ENCODE results near the gene UBE3B. TPM values are rescaled to one million over a fixed set of nuclear protein-coding genes. Genes with fewer than 3 reads are reported as not detected.

Gene UBE3B
- total RNA-seq, 1 experiment from 2014 or later = 29.3 TPM

GRCh38 chr12:109538191-109538863 lies 60.9 kb downstream of the UBE3B start:
- H3K9me3 Mint-ChIP-seq = no peaks in the 10 kb centered on the region
- TF ChIP-seq ZNF423 (CRISPR knock-in tag; IDR thresholded peaks at IDR 0.05) (no peak), JAZF1 (CRISPR knock-in tag; IDR thresholded peaks at IDR 0.05) (no peak), NFYB (CRISPR knock-in tag; conservative IDR thresholded peaks at IDR 0.05; ENCODE audit: low read depth) (no peak), ZNF219 (CRISPR knock-in tag; IDR thresholded peaks at IDR 0.05; ENCODE audit: borderline replicate concordance) (no peak), EMX1 (CRISPR knock-in tag; IDR thresholded peaks at IDR 0.05) (no peak), USF1 (CRISPR knock-in tag; IDR thresholded peaks at IDR 0.05) (no peak)
- TF ChIP-seq, protein P1, sequence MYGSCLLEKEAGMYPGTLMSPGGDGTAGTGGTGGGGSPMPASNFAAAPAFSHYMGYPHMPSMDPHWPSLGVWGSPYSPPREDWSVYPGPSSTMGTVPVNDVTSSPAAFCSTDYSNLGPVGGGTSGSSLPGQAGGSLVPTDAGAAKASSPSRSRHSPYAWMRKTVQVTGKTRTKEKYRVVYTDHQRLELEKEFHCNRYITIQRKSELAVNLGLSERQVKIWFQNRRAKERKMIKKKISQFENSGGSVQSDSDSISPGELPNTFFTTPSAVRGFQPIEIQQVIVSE (CRISPR knock-in tag; IDR thresholded peaks at IDR 0.05; ENCODE audit: borderline replicate concordance) = no peak
- DNase-seq (ENCODE audit: low spot score) = no peak
- H3K27ac Mint-ChIP-seq = no peak overlapping the region
- H3K4me1 Mint-ChIP-seq = no peaks in the 10 kb centered on the region
- POLR2A ChIA-PET = no interaction called here
- CTCF ChIA-PET = interaction anchor here (1.2 to 1.4 kb wide), 2 partner anchors 105 to 237 kb away, joined by 3 read pairs; no protein-coding TSS in a partner anchor
- no peaks in the 10 kb centered on the region for H3K27me3 Mint-ChIP-seq (ENCODE audit: low read depth)
- no peaks in the 10 kb centered on the region for H3K36me3 Mint-ChIP-seq
- no peak for ATAC-seq
- H3K4me3 Mint-ChIP-seq = no peak overlapping the region

GRCh38 chr12:109539508-109539907 lies 62.1 kb downstream of the UBE3B start:
- CTCF ChIA-PET = interaction anchor here (1.1 to 1.4 kb wide), 3 partner anchors 107 to 236 kb away, joined by 3 read pairs; no protein-coding TSS in a partner anchor
- ATAC-seq = no peak
- no peak for DNase-seq (ENCODE audit: low spot score)
- no peaks in the 10 kb centered on the region for H3K36me3 Mint-ChIP-seq
- H3K27ac Mint-ChIP-seq = no peak overlapping the region
- no peaks in the 10 kb centered on the region for H3K9me3 Mint-ChIP-seq
- no peak for TF ChIP-seq FOXP4 (CRISPR knock-in tag; IDR thresholded peaks at IDR 0.05)
- TF ChIP-seq NR2C2 (CRISPR knock-in tag; IDR thresholded peaks at IDR 0.05) = no peak
- no peak for TF ChIP-seq ZNF317 (CRISPR knock-in tag; IDR thresholded peaks at IDR 0.05; ENCODE audit: borderline replicate concordance, low read depth)
- no peak for TF ChIP-seq NR3C1 (CRISPR knock-in tag; conservative IDR thresholded peaks at IDR 0.05; ENCODE audit: low read depth)
- no peak for TF ChIP-seq NR1H2 (CRISPR knock-in tag; IDR thresholded peaks at IDR 0.05)
- no peaks in the 10 kb centered on the region for H3K27me3 Mint-ChIP-seq (ENCODE audit: low read depth)
- H3K4me3 Mint-ChIP-seq = no peak overlapping the region
- POLR2A ChIA-PET = no interaction called here
- no peaks in the 10 kb centered on the region for H3K4me1 Mint-ChIP-seq

- CTCF ChIA-PET = interaction anchor here (0.7 to 1.1 kb wide), 3 partner anchors 22 to 113 kb away, joined by 3 to 4 read pairs (median 3); no protein-coding TSS in a partner anchor
- POLR2A ChIA-PET = no interaction called here
- no peak for ATAC-seq
- DNase-seq (ENCODE audit: low spot score) = no peak
- Mint-ChIP-seq H3K9me3 (no peaks in the 10 kb centered on the region), H3K27me3 (ENCODE audit: low read depth) (no peaks in the 10 kb centered on the region; the same call in 1 of the 2 replicates), H3K27ac (no peak overlapping the region), H3K4me1 (no peaks in the 10 kb centered on the region), H3K4me3 (no peak overlapping the region), H3K36me3 (no peaks in the 10 kb centered on the region)
- TF ChIP-seq, protein P2, sequence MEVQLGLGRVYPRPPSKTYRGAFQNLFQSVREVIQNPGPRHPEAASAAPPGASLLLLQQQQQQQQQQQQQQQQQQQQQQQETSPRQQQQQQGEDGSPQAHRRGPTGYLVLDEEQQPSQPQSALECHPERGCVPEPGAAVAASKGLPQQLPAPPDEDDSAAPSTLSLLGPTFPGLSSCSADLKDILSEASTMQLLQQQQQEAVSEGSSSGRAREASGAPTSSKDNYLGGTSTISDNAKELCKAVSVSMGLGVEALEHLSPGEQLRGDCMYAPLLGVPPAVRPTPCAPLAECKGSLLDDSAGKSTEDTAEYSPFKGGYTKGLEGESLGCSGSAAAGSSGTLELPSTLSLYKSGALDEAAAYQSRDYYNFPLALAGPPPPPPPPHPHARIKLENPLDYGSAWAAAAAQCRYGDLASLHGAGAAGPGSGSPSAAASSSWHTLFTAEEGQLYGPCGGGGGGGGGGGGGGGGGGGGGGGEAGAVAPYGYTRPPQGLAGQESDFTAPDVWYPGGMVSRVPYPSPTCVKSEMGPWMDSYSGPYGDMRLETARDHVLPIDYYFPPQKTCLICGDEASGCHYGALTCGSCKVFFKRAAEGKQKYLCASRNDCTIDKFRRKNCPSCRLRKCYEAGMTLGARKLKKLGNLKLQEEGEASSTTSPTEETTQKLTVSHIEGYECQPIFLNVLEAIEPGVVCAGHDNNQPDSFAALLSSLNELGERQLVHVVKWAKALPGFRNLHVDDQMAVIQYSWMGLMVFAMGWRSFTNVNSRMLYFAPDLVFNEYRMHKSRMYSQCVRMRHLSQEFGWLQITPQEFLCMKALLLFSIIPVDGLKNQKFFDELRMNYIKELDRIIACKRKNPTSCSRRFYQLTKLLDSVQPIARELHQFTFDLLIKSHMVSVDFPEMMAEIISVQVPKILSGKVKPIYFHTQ (CRISPR knock-in tag; IDR thresholded peaks at IDR 0.05) = no peak
- TF ChIP-seq SMAD3 (CRISPR knock-in tag; IDR thresholded peaks at IDR 0.05; ENCODE audit: borderline replicate concordance) = no peak
- no peak for TF ChIP-seq CTCF (IDR thresholded peaks at IDR 0.05)
- TF ChIP-seq, protein P3, sequence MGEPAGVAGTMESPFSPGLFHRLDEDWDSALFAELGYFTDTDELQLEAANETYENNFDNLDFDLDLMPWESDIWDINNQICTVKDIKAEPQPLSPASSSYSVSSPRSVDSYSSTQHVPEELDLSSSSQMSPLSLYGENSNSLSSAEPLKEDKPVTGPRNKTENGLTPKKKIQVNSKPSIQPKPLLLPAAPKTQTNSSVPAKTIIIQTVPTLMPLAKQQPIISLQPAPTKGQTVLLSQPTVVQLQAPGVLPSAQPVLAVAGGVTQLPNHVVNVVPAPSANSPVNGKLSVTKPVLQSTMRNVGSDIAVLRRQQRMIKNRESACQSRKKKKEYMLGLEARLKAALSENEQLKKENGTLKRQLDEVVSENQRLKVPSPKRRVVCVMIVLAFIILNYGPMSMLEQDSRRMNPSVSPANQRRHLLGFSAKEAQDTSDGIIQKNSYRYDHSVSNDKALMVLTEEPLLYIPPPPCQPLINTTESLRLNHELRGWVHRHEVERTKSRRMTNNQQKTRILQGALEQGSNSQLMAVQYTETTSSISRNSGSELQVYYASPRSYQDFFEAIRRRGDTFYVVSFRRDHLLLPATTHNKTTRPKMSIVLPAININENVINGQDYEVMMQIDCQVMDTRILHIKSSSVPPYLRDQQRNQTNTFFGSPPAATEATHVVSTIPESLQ (CRISPR knock-in tag; IDR thresholded peaks at IDR 0.05) = no peak
- no peak for TF ChIP-seq USF1 (CRISPR knock-in tag; IDR thresholded peaks at IDR 0.05)
Observed at GRCh38 chr12:109540526-109541412, 63.3 kb downstream of the UBE3B start.
